Activated B cell treated with CpG ODN at 0.5 μM for 24 hours (primary cell): ENCODE data around the gene USHBP1. TPM values are rescaled to one million over a fixed set of nuclear protein-coding genes. Genes with fewer than 3 reads are reported as not detected.
A peak's percentile ranks its signal among the peaks of the same experiment; 100 is the strongest.

ENCODE experiments used
- ATAC-seq: fragments of 200-7000 bp; cut with Tn5 transposase; one replicate; pipeline ENCODE4 v1.10.0; 2021; ENCODE audit warnings: low read depth, mild to moderate bottlenecking, moderate library complexity
- CTCF ChIA-PET: fragments of 350-600 bp; sonication (Branson Sonifier 250); formaldehyde crosslinking; loops from one replicate; lab custom pipeline; 2021; ENCODE audit warnings: antibody characterized with exemption; lab: Charles Lee
- POLR2A ChIA-PET: fragments of 350-600 bp; sonication (Branson Sonifier 250); formaldehyde crosslinking; loops from one replicate; lab custom pipeline; 2021; ENCODE audit warnings: antibody characterized with exemption; lab: Charles Lee
- DNase-seq: peaks from one replicate; pipeline ENCODE4 v3.0.0; 2022
- H3K27ac Mint-ChIP-seq: one replicate; pipeline ENCODE4 v1.8.0; 2020; ENCODE audit warnings: mixed read lengths
- H3K27me3 Mint-ChIP-seq: one replicate; pipeline ENCODE4 v1.8.0; 2021; ENCODE audit warnings: mixed read lengths
- H3K36me3 Mint-ChIP-seq: one replicate; pipeline ENCODE4 v1.8.0; 2021; ENCODE audit warnings: low read depth, mixed read lengths
- H3K4me1 Mint-ChIP-seq: one replicate; pipeline ENCODE4 v1.8.0; 2021; ENCODE audit warnings: mixed read lengths
- H3K4me3 Mint-ChIP-seq: one replicate; pipeline ENCODE4 v1.8.0; 2020; ENCODE audit warnings: mild to moderate bottlenecking, mixed read lengths
- H3K9me3 Mint-ChIP-seq: one replicate; pipeline ENCODE4 v1.8.0; 2020; ENCODE audit warnings: mixed read lengths
- intact Hi-C: fragments of 100-400 bp; cut with micrococcal nuclease; formaldehyde crosslinking; loops from one replicate; pipeline ENCODE4 v1.15.1; 2024
- total RNA-seq: library from RNA; stranded (reverse); gene quantifications from 2 replicates; pipeline ENCODE4 v1.2.3, GENCODE V29; 2022
- TF ChIP-seq, protein P1 (sequence below): fragments of 200-600 bp; IDR thresholded peaks from one replicate; pipeline ENCODE4 v1.8.0; 2022; ENCODE audit warnings: antibody characterized with exemption, mild to moderate bottlenecking

Gene USHBP1
- total RNA-seq, 1 donor from 2014 or later = 0.42 TPM

- ATAC-seq = peak; percentile 67
- TF ChIP-seq, protein P1, sequence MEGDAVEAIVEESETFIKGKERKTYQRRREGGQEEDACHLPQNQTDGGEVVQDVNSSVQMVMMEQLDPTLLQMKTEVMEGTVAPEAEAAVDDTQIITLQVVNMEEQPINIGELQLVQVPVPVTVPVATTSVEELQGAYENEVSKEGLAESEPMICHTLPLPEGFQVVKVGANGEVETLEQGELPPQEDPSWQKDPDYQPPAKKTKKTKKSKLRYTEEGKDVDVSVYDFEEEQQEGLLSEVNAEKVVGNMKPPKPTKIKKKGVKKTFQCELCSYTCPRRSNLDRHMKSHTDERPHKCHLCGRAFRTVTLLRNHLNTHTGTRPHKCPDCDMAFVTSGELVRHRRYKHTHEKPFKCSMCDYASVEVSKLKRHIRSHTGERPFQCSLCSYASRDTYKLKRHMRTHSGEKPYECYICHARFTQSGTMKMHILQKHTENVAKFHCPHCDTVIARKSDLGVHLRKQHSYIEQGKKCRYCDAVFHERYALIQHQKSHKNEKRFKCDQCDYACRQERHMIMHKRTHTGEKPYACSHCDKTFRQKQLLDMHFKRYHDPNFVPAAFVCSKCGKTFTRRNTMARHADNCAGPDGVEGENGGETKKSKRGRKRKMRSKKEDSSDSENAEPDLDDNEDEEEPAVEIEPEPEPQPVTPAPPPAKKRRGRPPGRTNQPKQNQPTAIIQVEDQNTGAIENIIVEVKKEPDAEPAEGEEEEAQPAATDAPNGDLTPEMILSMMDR = no peak
- H3K27me3 Mint-ChIP-seq = no peaks in the 10 kb centered on the region
- peak overlapping the region; percentile 21 for H3K27ac Mint-ChIP-seq
- no peak overlapping the region for H3K4me3 Mint-ChIP-seq
- H3K36me3 Mint-ChIP-seq = peaks cover 53% of the 10 kb centered on the region
- POLR2A ChIA-PET = interaction anchor here (1.6 kb wide), 1 partner anchor 57 kb away, joined by 4 read pairs; no protein-coding TSS in a partner anchor
- peaks cover 17% of the 10 kb centered on the region for H3K4me1 Mint-ChIP-seq
- intact Hi-C loops = loop anchor here (2.0 to 10.0 kb wide), 2 partner anchors 17 to 315 kb away; partner anchors contain the start of gene OCEL1
- CTCF ChIA-PET = no interaction called here
- no peak for DNase-seq
- H3K9me3 Mint-ChIP-seq = no peaks in the 10 kb centered on the region
Measured at GRCh38 chr19:17209126-17210036, 55.2 kb downstream of the USHBP1 start.

- Mint-ChIP-seq H3K27ac (no peak overlapping the region), H3K4me1 (peaks cover 17% of the 10 kb centered on the region), H3K36me3 (peaks cover 65% of the 10 kb centered on the region), H3K9me3 (no peaks in the 10 kb centered on the region), H3K27me3 (no peaks in the 10 kb centered on the region), H3K4me3 (no peak overlapping the region)
- ChIA-PET CTCF (interaction anchor here (1.4 kb wide), 1 partner anchor 77 kb away, joined by 5 read pairs; no protein-coding TSS in a partner anchor), POLR2A (interaction anchor here (0.8 kb wide), 1 partner anchor 99 kb away, joined by 3 read pairs; no protein-coding TSS in a partner anchor)
- ATAC-seq (no peak), DNase-seq (no peak)
- intact Hi-C loops = no loop called here
- TF ChIP-seq, protein P1 = no peak
Measured at GRCh38 chr19:17206736-17207581, 57.6 kb downstream of the USHBP1 start.

DNA sequence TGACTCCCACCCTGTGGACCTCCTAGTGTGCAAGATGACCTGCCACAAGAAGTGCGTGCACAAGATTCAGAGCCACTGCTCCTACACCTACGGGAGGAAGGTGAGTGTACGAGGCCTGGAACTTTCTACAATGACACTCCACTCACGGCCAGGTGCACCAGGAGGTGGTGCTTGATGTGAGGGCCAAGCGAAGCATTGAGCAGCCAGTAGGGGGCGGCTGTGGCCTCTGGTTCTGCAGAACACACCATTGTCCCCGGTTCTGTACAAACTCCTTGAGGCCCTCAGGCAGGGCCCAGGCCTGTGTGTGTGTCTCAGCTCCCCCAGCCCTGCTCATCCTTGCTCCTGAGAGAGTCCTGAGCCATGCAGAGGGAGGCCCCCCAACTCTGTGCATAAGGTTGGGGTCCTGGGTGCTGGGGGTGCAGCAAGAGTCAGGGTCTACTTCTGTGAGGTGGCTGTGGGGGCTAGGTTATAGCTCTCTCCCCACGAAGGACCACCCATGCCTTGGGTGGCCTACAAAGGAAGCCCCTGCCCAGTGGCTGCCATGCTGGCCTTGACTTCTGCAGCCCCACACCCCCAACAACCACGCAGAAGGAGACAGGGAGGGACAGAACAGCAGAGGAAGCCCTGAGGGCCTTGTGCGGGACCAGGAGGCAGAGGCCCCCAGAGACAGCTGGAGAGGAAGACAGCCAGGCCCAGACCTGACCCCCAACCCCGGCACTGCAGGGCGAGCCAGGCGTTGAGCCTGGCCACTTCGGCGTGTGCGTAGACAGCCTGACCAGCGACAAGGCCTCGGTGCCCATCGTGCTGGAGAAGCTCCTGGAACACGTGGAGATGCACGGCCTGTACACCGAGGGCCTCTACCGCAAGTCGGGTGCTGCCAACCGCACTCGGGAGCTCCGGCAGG, 59.1 kb downstream of the USHBP1 start:
- Mint-ChIP-seq H3K4me1 (peaks cover 15% of the 10 kb centered on the region), H3K4me3 (no peak overlapping the region), H3K9me3 (no peaks in the 10 kb centered on the region), H3K36me3 (peaks cover 71% of the 10 kb centered on the region), H3K27me3 (no peaks in the 10 kb centered on the region), H3K27ac (no peak overlapping the region)
- intact Hi-C loops = loop anchor here (1.0 kb wide), 3 partner anchors 30 to 138 kb away; no protein-coding TSS in a partner anchor
- ATAC-seq (peak; percentile 72), DNase-seq (peak; percentile 48)
- TF ChIP-seq, protein P1 = no peak
- CTCF ChIA-PET = interaction anchor here (1.0 to 1.9 kb wide), 4 partner anchors 30 to 139 kb away, joined by 3 to 5 read pairs (median 4); no protein-coding TSS in a partner anchor
- POLR2A ChIA-PET = interaction anchor here (0.6 to 1.7 kb wide), 4 partner anchors 10 to 101 kb away, joined by 3 to 6 read pairs (median 4); partner anchors contain the start of gene USE1

- POLR2A ChIA-PET = interaction anchor here (0.7 kb wide), 1 partner anchor 12 kb away, joined by 4 read pairs; the partner anchor contains the start of gene USE1
- ATAC-seq (no peak), DNase-seq (no peak)
- Mint-ChIP-seq H3K4me1 (no peaks in the 10 kb centered on the region), H3K27me3 (no peaks in the 10 kb centered on the region), H3K36me3 (peaks cover 75% of the 10 kb centered on the region), H3K9me3 (no peaks in the 10 kb centered on the region), H3K27ac (no peak overlapping the region), H3K4me3 (no peak overlapping the region)
- TF ChIP-seq, protein P1 = no peak
- CTCF ChIA-PET = no interaction called here
- intact Hi-C loops = no loop called here
Measured at GRCh38 chr19:17202713-17203112, 61.8 kb downstream of the USHBP1 start.
